ENCODE data around the gene LCE4A.

DNA sequence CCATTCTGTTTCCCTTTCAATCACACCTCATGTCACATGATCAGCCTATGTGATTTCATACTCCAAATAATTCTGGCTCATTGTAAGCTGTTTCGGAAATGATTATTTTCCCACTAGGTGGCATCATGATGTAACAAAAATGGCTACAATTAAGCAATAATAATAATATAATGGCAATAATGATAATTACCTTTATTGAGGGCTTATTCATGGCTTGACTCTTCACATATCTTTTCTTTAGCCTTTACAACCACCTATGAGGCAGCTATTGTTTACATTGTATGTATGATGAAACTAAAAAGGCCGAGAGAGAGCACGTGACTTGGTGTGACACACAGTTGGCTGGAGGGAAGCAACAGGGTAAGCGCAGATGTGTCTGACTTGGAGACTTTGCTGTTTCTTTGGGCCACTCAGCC, 37.3 kb downstream of the LCE4A start:
- TF ChIP-seq JUN (IDR thresholded peaks at IDR 0.05): no peak
- TF ChIP-seq, protein P1, sequence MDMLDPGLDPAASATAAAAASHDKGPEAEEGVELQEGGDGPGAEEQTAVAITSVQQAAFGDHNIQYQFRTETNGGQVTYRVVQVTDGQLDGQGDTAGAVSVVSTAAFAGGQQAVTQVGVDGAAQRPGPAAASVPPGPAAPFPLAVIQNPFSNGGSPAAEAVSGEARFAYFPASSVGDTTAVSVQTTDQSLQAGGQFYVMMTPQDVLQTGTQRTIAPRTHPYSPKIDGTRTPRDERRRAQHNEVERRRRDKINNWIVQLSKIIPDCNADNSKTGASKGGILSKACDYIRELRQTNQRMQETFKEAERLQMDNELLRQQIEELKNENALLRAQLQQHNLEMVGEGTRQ (IDR thresholded peaks at IDR 0.05): peak; percentile 74
- TF ChIP-seq KDM1A (IDR thresholded peaks at IDR 0.05; ENCODE audit: low read depth): no peak
- TF ChIP-seq POLR2A (IDR thresholded peaks at IDR 0.05; ENCODE audit: low read length): no peak
- no peak for TF ChIP-seq EP300 (IDR thresholded peaks at IDR 0.05)
- TF ChIP-seq, protein P2, sequence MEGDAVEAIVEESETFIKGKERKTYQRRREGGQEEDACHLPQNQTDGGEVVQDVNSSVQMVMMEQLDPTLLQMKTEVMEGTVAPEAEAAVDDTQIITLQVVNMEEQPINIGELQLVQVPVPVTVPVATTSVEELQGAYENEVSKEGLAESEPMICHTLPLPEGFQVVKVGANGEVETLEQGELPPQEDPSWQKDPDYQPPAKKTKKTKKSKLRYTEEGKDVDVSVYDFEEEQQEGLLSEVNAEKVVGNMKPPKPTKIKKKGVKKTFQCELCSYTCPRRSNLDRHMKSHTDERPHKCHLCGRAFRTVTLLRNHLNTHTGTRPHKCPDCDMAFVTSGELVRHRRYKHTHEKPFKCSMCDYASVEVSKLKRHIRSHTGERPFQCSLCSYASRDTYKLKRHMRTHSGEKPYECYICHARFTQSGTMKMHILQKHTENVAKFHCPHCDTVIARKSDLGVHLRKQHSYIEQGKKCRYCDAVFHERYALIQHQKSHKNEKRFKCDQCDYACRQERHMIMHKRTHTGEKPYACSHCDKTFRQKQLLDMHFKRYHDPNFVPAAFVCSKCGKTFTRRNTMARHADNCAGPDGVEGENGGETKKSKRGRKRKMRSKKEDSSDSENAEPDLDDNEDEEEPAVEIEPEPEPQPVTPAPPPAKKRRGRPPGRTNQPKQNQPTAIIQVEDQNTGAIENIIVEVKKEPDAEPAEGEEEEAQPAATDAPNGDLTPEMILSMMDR (IDR thresholded peaks at IDR 0.05): peak; percentile 35; the same call in 2 of the 3 replicates
- no peak for TF ChIP-seq KDM5A (IDR thresholded peaks at IDR 0.05)
- TF ChIP-seq HDAC2 (IDR thresholded peaks at IDR 0.05): no peak
- no peak for TF ChIP-seq POLR2AphosphoS2 (conservative IDR thresholded peaks at IDR 0.05; ENCODE audit: low read length)
- TF ChIP-seq, protein P3, sequence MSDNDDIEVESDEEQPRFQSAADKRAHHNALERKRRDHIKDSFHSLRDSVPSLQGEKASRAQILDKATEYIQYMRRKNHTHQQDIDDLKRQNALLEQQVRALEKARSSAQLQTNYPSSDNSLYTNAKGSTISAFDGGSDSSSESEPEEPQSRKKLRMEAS (IDR thresholded peaks at IDR 0.05): no peak

All from A549 (cell line).